Activated T-cell treated with anti-CD3 and anti-CD28 coated beads, Interleukin-2, amount 50 U/mL, for 4 hours (primary cell): ENCODE measurements around the gene ACTL9. TPM values are rescaled to one million over a fixed set of nuclear protein-coding genes. Genes with fewer than 3 reads are reported as not detected.
A peak's percentile ranks its signal among the peaks of the same experiment; 100 is the strongest.

Experiments used
- ATAC-seq, 2 donors: fragments of 200-7000 bp; cut with Tn5 transposase; one replicate each; pipeline ENCODE4 v1.10.0; 2021
- DNase-seq: peaks from one replicate; pipeline ENCODE4 v3.0.0-alpha.2; 2020
- H3K27me3 Mint-ChIP-seq: one replicate; pipeline ENCODE4 v1.8.0; 2021; ENCODE audit warnings: low read depth, mixed read lengths
- H3K36me3 Mint-ChIP-seq: one replicate; pipeline ENCODE4 v1.8.0; 2022; ENCODE audit warnings: mixed read lengths; ENCODE audit not compliant: insufficient read depth
- H3K4me1 Mint-ChIP-seq: one replicate; pipeline ENCODE4 v1.8.0; 2021; ENCODE audit warnings: low read depth, mixed read lengths
- H3K4me3 Mint-ChIP-seq: one replicate; pipeline ENCODE4 v1.8.0; 2021; ENCODE audit warnings: mild to moderate bottlenecking, moderate library complexity, mixed read lengths
- H3K9me3 Mint-ChIP-seq: one replicate; pipeline ENCODE4 v1.8.0; 2021; ENCODE audit warnings: mixed read lengths
- total RNA-seq, 3 donors: library from RNA; stranded (reverse); gene quantifications; one replicate each; pipeline ENCODE4 v1.2.1, GENCODE V29; 2021

ACTL9 gene
- total RNA-seq, 3 donors from 2014 or later: not detected

- Mint-ChIP-seq H3K36me3 (peaks cover 2% of the 10 kb centered on the region), H3K4me3 (no peak overlapping the region), H3K4me1 (peaks cover 21% of the 10 kb centered on the region), H3K27me3 (no peaks in the 10 kb centered on the region), H3K9me3 (peaks cover 6% of the 10 kb centered on the region)
- DNase-seq (no peak), ATAC-seq (no peak)
Measured at GRCh38 chr19:8675066-8675465, 23.5 kb downstream of the ACTL9 start.

- Mint-ChIP-seq H3K4me3 (no peak overlapping the region), H3K27me3 (no peaks in the 10 kb centered on the region), H3K36me3 (peaks cover 2% of the 10 kb centered on the region), H3K4me1 (peaks cover 29% of the 10 kb centered on the region), H3K9me3 (peaks cover 6% of the 10 kb centered on the region)
- ATAC-seq (no peak), DNase-seq (no peak)
Measured at GRCh38 chr19:8673276-8673891, 25.2 kb downstream of the ACTL9 start.

DNA sequence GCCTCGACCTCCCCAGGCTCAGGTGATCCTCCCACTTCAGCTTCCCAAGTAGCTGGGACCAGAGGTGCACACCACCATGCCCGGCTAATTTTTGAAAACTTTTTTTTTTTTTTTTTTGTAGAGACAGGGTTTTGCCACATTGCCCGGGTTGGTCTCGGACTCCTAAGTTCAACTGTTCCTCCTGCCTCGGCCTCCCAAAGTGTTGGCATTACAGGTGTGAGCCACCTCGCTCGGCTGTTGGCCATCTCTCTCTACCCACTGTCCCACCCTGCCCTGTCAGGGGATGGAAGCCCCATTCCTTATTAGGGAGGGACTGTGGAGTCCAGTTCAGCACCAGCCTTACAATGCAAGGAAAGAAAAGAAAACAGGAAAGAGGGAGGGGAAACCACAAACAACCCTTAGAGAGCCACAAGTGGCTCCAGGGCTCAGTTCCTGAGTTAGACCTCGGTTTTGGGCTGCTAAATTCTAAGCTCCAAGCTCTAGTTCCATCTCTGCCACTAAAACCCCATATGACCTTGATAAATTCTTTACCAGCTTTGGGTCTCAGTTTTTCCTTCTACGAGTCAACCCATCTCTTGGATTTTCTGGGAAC, 31.7 kb downstream of the ACTL9 start:
- H3K4me3 Mint-ChIP-seq: no peak overlapping the region
- H3K27me3 Mint-ChIP-seq: no peaks in the 10 kb centered on the region
- H3K4me1 Mint-ChIP-seq: peaks cover 59% of the 10 kb centered on the region
- no peaks in the 10 kb centered on the region for H3K36me3 Mint-ChIP-seq
- H3K9me3 Mint-ChIP-seq: no peaks in the 10 kb centered on the region
- ATAC-seq (no peak), DNase-seq (no peak)

DNA sequence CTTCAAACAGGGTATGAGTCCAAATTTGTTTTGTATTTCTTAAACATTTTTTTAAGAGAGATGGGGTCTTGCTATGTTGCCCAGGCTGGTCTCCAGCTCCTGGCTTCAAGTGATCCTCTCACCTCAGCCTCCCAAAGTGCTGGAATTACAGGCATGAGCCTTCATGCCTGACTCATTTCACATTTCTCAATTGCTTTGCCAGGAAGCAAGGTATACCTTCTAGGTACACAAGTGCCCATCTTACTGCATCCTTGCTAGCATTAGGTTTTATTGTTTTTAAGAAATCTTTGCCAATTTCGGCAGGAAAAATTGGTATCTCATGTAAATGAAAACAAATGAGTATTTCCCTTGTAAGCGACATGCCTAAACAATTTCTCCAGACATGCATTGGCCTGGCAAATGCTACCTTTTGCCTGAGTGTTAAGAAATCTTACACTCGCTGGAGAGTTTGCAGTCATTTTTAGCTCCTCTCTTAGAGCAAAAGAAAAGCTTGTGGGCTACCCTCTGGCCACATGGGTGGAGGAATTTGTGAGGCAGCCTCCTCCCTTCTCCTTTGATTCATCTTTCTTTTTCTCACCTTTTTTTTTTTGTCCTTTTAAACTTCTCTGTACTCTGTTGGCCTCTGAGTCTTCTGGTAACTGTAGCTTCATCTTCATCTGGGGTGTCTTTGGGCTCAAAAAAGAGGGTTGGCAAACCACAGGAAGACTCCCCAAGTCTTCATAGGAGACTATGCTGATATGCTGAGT, 33.0 kb downstream of the ACTL9 start:
- ATAC-seq: peak in 1 of 2 donors; percentile 58
- H3K4me3 Mint-ChIP-seq: no peak overlapping the region
- H3K4me1 Mint-ChIP-seq: peaks cover 50% of the 10 kb centered on the region
- H3K9me3 Mint-ChIP-seq: no peaks in the 10 kb centered on the region
- DNase-seq: no peak
- H3K36me3 Mint-ChIP-seq: no peaks in the 10 kb centered on the region
- no peaks in the 10 kb centered on the region for H3K27me3 Mint-ChIP-seq

GRCh38 chr19:8664671-8665057, 33.9 kb downstream of the ACTL9 start:
- no peaks in the 10 kb centered on the region for H3K36me3 Mint-ChIP-seq
- no peaks in the 10 kb centered on the region for H3K9me3 Mint-ChIP-seq
- peaks cover 50% of the 10 kb centered on the region for H3K4me1 Mint-ChIP-seq
- H3K4me3 Mint-ChIP-seq: peak overlapping the region; percentile 24
- H3K27me3 Mint-ChIP-seq: no peaks in the 10 kb centered on the region
- no peak for DNase-seq
- no peak for ATAC-seq

- H3K4me1 Mint-ChIP-seq: peaks cover 46% of the 10 kb centered on the region
- H3K9me3 Mint-ChIP-seq: no peaks in the 10 kb centered on the region
- peak; percentile 42 to 67 for ATAC-seq
- peak; percentile 18 for DNase-seq
- no peaks in the 10 kb centered on the region for H3K27me3 Mint-ChIP-seq
- no peaks in the 10 kb centered on the region for H3K36me3 Mint-ChIP-seq
- peak overlapping the region; percentile 45 for H3K4me3 Mint-ChIP-seq
Measured at GRCh38 chr19:8663920-8664670, 34.5 kb downstream of the ACTL9 start.

DNA sequence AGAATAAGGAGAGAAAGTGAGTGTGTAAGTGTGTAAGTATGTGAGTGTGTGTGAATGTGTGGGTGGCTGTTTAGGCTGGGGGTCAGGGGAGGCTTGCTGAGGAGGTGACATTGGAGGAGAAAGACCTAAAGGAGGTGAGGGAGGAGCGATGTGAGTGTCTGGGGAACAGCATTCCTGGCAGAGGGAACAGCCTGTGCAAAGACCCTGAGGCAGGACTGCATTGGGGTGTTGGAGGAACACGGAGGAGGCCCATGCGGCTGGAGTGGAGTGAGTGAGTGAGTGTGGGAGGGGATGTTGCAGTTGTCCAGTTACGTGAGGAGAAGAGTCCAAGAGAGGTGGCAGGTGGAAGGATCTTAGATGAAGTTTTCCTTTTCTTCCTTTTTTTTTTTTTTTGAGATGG, 36.3 kb downstream of the ACTL9 start:
- Mint-ChIP-seq H3K27me3 (no peaks in the 10 kb centered on the region), H3K36me3 (no peaks in the 10 kb centered on the region), H3K4me3 (no peak overlapping the region), H3K4me1 (peaks cover 40% of the 10 kb centered on the region), H3K9me3 (no peaks in the 10 kb centered on the region)
- ATAC-seq (no peak), DNase-seq (no peak)

- H3K4me3 Mint-ChIP-seq: no peak overlapping the region
- no peak for DNase-seq
- ATAC-seq: no peak
- H3K27me3 Mint-ChIP-seq: no peaks in the 10 kb centered on the region
- no peaks in the 10 kb centered on the region for H3K9me3 Mint-ChIP-seq
- no peaks in the 10 kb centered on the region for H3K36me3 Mint-ChIP-seq
- peaks cover 29% of the 10 kb centered on the region for H3K4me1 Mint-ChIP-seq
Measured at GRCh38 chr19:8659905-8660304, 38.7 kb downstream of the ACTL9 start.

DNA sequence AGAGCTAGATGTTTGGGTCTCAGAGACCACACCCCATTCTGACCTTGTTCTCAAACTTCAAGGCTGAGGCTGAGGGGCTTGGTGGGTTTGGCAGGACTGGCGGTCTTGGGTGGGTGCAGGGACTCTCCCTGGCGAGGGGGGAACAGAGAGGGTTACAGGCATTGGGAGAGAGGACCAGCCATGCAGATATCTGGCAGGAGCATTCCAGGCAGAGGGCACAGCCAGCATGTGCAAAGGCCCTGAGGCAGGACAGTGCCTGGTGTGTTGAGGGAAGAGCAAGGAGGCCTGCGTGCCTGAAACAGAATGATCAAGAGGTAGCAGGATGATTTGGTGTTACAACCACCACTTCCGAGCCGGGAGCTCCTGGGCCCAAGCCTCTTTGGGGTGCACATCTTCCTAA, 40.7 kb downstream of the ACTL9 start:
- Mint-ChIP-seq H3K9me3 (no peaks in the 10 kb centered on the region), H3K36me3 (no peaks in the 10 kb centered on the region), H3K4me1 (peaks cover 19% of the 10 kb centered on the region), H3K4me3 (no peak overlapping the region), H3K27me3 (peaks cover 3% of the 10 kb centered on the region)
- DNase-seq (no peak), ATAC-seq (no peak)

DNA sequence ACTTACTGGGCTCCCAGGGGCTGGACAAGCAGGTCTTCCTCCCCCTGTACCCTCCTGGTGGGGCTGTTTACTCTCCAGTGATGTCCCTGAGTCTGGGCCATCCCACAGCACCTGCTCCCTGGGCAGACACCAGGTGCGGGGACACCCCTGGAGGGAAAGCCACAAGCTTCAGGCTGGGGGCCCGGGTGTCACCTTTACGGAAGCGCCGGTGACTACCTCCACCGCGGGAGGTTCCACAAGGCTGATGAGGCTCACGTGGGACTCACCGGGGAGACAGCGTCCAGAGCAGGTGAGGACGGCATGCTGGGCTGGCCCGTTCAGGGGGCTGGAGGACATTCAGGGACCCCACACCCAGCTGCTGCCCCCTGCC, 43.3 kb downstream of the ACTL9 start:
- H3K36me3 Mint-ChIP-seq: no peaks in the 10 kb centered on the region
- peak overlapping the region; percentile 40 for H3K4me3 Mint-ChIP-seq
- peak; percentile 48 to 58 for ATAC-seq
- H3K4me1 Mint-ChIP-seq: peaks cover 15% of the 10 kb centered on the region
- no peaks in the 10 kb centered on the region for H3K9me3 Mint-ChIP-seq
- DNase-seq: peak; percentile 34
- peaks cover 3% of the 10 kb centered on the region for H3K27me3 Mint-ChIP-seq

- peaks cover 13% of the 10 kb centered on the region for H3K4me1 Mint-ChIP-seq
- H3K4me3 Mint-ChIP-seq: peak overlapping the region; percentile 29
- no peaks in the 10 kb centered on the region for H3K9me3 Mint-ChIP-seq
- peaks cover 3% of the 10 kb centered on the region for H3K27me3 Mint-ChIP-seq
- DNase-seq: peak; percentile 69
- no peaks in the 10 kb centered on the region for H3K36me3 Mint-ChIP-seq
- ATAC-seq: peak; percentile 72
Measured at GRCh38 chr19:8654591-8655339, 43.8 kb downstream of the ACTL9 start.

DNA sequence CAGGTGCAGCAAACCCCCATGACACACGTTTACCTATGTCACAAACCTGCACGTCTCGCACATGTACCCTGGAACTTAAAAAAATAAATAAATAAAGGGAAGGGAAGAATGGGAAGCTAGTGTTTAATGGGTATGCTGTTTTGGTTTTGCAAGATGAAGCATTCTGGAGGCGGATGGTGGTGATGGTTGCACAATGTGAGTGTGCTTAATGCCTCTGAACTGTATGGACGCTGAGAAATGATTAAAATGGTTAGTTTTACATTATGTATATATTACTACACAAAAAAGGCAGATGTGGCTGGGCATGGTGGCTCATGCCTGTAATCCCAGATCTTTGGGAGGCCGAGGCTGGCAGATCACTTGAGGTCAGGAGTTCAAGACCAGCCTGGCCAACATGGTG, 50.4 kb downstream of the ACTL9 start:
- H3K4me1 Mint-ChIP-seq: peaks cover 2% of the 10 kb centered on the region
- DNase-seq (no peak), ATAC-seq (no peak)
- no peaks in the 10 kb centered on the region for H3K36me3 Mint-ChIP-seq
- H3K4me3 Mint-ChIP-seq: no peak overlapping the region
- no peaks in the 10 kb centered on the region for H3K9me3 Mint-ChIP-seq
- peaks cover 16% of the 10 kb centered on the region for H3K27me3 Mint-ChIP-seq
